GM23248 (cell line): ENCODE measurements around the gene HNRNPM. TPM values are rescaled to one million over a fixed set of nuclear protein-coding genes. Genes with fewer than 3 reads are reported as not detected.

Experiments used
- DNase-seq: peaks from one replicate; pipeline ENCODE4 v3.0.0-alpha.2; 2015
- H2AFZ ChIP-seq: fragments of 200-600 bp; sonication (generic); 2 replicates; pipeline ENCODE4 v1.6.1; 2016; ENCODE audit warnings: antibody characterized with exemption
- H3F3A ChIP-seq: fragments of 200-600 bp; sonication (generic); 2 replicates; pipeline ENCODE4 v1.6.1; 2016; ENCODE audit warnings: mild to moderate bottlenecking, antibody characterized with exemption, mixed run types; ENCODE audit not compliant: insufficient read depth
- H3K27ac ChIP-seq: fragments of 200-600 bp; sonication (generic); 2 replicates; pipeline ENCODE4 v1.5.1; 2016; ENCODE audit warnings: mild to moderate bottlenecking
- H3K27me3 ChIP-seq: fragments of 200-600 bp; sonication (generic); replicated peaks from 2 replicates; pipeline ENCODE4 v1.6.1; 2016; ENCODE audit warnings: mild to moderate bottlenecking; ENCODE audit not compliant: insufficient read depth
- H3K36me3 ChIP-seq: fragments of 200-600 bp; sonication (generic); 2 replicates; pipeline ENCODE4 v1.6.1; 2016; ENCODE audit warnings: low read depth, mild to moderate bottlenecking
- H3K4me1 ChIP-seq: fragments of 200-600 bp; sonication (generic); 2 replicates; pipeline ENCODE4 v1.6.1; 2016; ENCODE audit warnings: mild to moderate bottlenecking; ENCODE audit not compliant: insufficient read depth
- H3K4me2 ChIP-seq: fragments of 200-600 bp; sonication (generic); one replicate; pipeline ENCODE4 v1.6.1; 2016; ENCODE audit warnings: mild to moderate bottlenecking; ENCODE audit not compliant: unreplicated experiment
- H3K4me3 ChIP-seq: fragments of 200-600 bp; sonication (generic); 2 replicates; pipeline ENCODE4 v1.5.1; 2016; ENCODE audit warnings: mild to moderate bottlenecking
- H3K79me2 ChIP-seq: fragments of 200-600 bp; sonication (generic); 2 replicates; pipeline ENCODE4 v1.6.1; 2016; ENCODE audit warnings: mild to moderate bottlenecking; ENCODE audit not compliant: insufficient read depth
- H3K9ac ChIP-seq: fragments of 200-600 bp; sonication (generic); 2 replicates; pipeline ENCODE4 v1.6.1; 2016; ENCODE audit warnings: mild to moderate bottlenecking
- H3K9me2 ChIP-seq: fragments of 200-600 bp; sonication (generic); 2 replicates; pipeline ENCODE4 v1.6.1; 2016; ENCODE audit warnings: mixed run types, mild to moderate bottlenecking, moderate library complexity; ENCODE audit not compliant: insufficient read depth
- H3K9me3 ChIP-seq: fragments of 200-600 bp; sonication (generic); one replicate; pipeline ENCODE4 v1.6.1; 2017; ENCODE audit warnings: low read depth
- H4K20me1 ChIP-seq: fragments of 200-600 bp; sonication (generic); 2 replicates; pipeline ENCODE4 v1.6.0; 2016; ENCODE audit not compliant: insufficient read depth
- EZH2 ChIP-seq: fragments of 200-600 bp; sonication (generic); IDR thresholded peaks from 2 replicates; pipeline ENCODE4 v1.6.1; 2018; ENCODE audit warnings: antibody characterized with exemption, mild to moderate bottlenecking; ENCODE audit not compliant: insufficient read depth, poor library complexity, severe bottlenecking
- EZH2phosphoT487 ChIP-seq: fragments of 200-600 bp; sonication (generic); IDR thresholded peaks from 2 replicates; pipeline ENCODE4 v1.6.1; 2018; ENCODE audit warnings: antibody characterized with exemption, moderate library complexity, mild to moderate bottlenecking, low read depth; ENCODE audit not compliant: insufficient read depth
- WGBS, 2 experiments: methylation state at CpG; one replicate each; pipeline ENCODE4 v1.1.6; 2015 to 2017; ENCODE audit warnings: low lambda C conversion rate in 2 of 2, low coverage in 1 of 2; ENCODE audit errors: missing lambda C conversion rate in 2 of 2; 5-methylcytosine and 5-hydroxymethylcytosine counted together
- in situ Hi-C: fragments of 300-500 bp; cut with MboI; formaldehyde crosslinking; loops from 2 replicates; pipeline ENCODE4 v1.15.0; 2020
- polyA plus RNA-seq: library from polyadenylated mRNA; unstranded; fragments of >200 nt; fragmentation: Nextera tagmentation; extraction: Ambion mirVana; gene quantifications from 2 replicates; pipeline ENCODE4 v1.2.1, GENCODE V29; 2016
- total RNA-seq: library from RNA; depleted of rRNA; stranded (reverse); fragments of >200 nt; shearing (Covaris generic); gene quantifications from 2 replicates; pipeline ENCODE4 v1.2.3, GENCODE V29; 2014

The HNRNPM gene
- total and polyA plus RNA-seq, 2 experiments from 2014 or later: 71.0 to 116 TPM

GRCh38 chr19:8396563-8397203 lies 48.1 kb upstream of the HNRNPM start:
- no peak overlapping the region for H2AFZ ChIP-seq
- TF ChIP-seq EZH2phosphoT487 (no peak), EZH2 (no peak)
- WGBS, 2 experiments: 37 to 63% methylated on average over 15 to 22 of the region's 22 CpGs
- H3K27me3 ChIP-seq: no peaks in the 10 kb centered on the region
- no peaks in the 10 kb centered on the region for H3K9me2 ChIP-seq
- no peaks in the 10 kb centered on the region for H4K20me1 ChIP-seq
- no peaks in the 10 kb centered on the region for H3K9me3 ChIP-seq
- no peak overlapping the region for H3K9ac ChIP-seq
- peaks cover 89% of the 10 kb centered on the region for H3K79me2 ChIP-seq
- H3K4me1 ChIP-seq: peaks cover 25% of the 10 kb centered on the region
- H3K36me3 ChIP-seq: no peaks in the 10 kb centered on the region
- H3K4me3 ChIP-seq: no peak overlapping the region
- no peak overlapping the region for H3K27ac ChIP-seq
- peak; percentile 77 for DNase-seq
- H3F3A ChIP-seq: peaks cover 11% of the 10 kb centered on the region
- no peak overlapping the region for H3K4me2 ChIP-seq
- in situ Hi-C loops: no loop called here

GRCh38 chr19:8397271-8397670 lies 47.5 kb upstream of the HNRNPM start:
- no peaks in the 10 kb centered on the region for H4K20me1 ChIP-seq
- no peaks in the 10 kb centered on the region for H3K9me2 ChIP-seq
- H3F3A ChIP-seq: peaks cover 10% of the 10 kb centered on the region; the same call in 1 of the 2 replicates
- H3K4me3 ChIP-seq: no peak overlapping the region
- peaks cover 83% of the 10 kb centered on the region for H3K79me2 ChIP-seq
- H3K9me3 ChIP-seq: no peaks in the 10 kb centered on the region
- H3K36me3 ChIP-seq: no peaks in the 10 kb centered on the region
- in situ Hi-C loops: no loop called here
- DNase-seq: no peak
- H3K4me2 ChIP-seq: no peak overlapping the region
- no peak overlapping the region for H3K9ac ChIP-seq
- H2AFZ ChIP-seq: no peak overlapping the region
- no peak for TF ChIP-seq EZH2
- no peak for TF ChIP-seq EZH2phosphoT487
- no peak overlapping the region for H3K27ac ChIP-seq
- no peaks in the 10 kb centered on the region for H3K27me3 ChIP-seq
- 59% methylated on average over 7 of the region's 7 CpGs for WGBS, 2 experiments
- peaks cover 19% of the 10 kb centered on the region for H3K4me1 ChIP-seq

GRCh38 chr19:8397746-8398310 lies 46.9 kb upstream of the HNRNPM start:
- in situ Hi-C loops: no loop called here
- Histone ChIP-seq H3K27ac (no peak overlapping the region), H3K36me3 (no peaks in the 10 kb centered on the region), H3K9ac (no peak overlapping the region), H3K9me3 (no peaks in the 10 kb centered on the region), H4K20me1 (no peaks in the 10 kb centered on the region), H3K9me2 (no peaks in the 10 kb centered on the region), H3K4me3 (no peak overlapping the region), H3K4me1 (peaks cover 17% of the 10 kb centered on the region), H3K4me2 (no peak overlapping the region), H2AFZ (no peak overlapping the region), H3K79me2 (peaks cover 77% of the 10 kb centered on the region), H3K27me3 (no peaks in the 10 kb centered on the region), H3F3A (peaks cover 10% of the 10 kb centered on the region; the same call in 1 of the 2 replicates)
- WGBS, 2 experiments: 83 to 87% methylated on average over 10 of the region's 10 CpGs
- TF ChIP-seq EZH2: no peak
- TF ChIP-seq EZH2phosphoT487: no peak
- no peak for DNase-seq

GRCh38 chr19:8398311-8398771 lies 46.4 kb upstream of the HNRNPM start:
- Histone ChIP-seq H3K4me1 (peaks cover 17% of the 10 kb centered on the region), H3F3A (peaks cover 10% of the 10 kb centered on the region; the same call in 1 of the 2 replicates), H3K27me3 (no peaks in the 10 kb centered on the region), H2AFZ (no peak overlapping the region), H3K9me2 (no peaks in the 10 kb centered on the region), H3K4me2 (no peak overlapping the region), H3K9ac (no peak overlapping the region), H3K36me3 (no peaks in the 10 kb centered on the region), H3K79me2 (peaks cover 72% of the 10 kb centered on the region), H3K27ac (no peak overlapping the region), H3K9me3 (no peaks in the 10 kb centered on the region), H4K20me1 (no peaks in the 10 kb centered on the region), H3K4me3 (no peak overlapping the region)
- no peak for DNase-seq
- no peak for TF ChIP-seq EZH2phosphoT487
- in situ Hi-C loops: no loop called here
- 67 to 68% methylated on average over 9 of the region's 9 CpGs for WGBS, 2 experiments
